HG03521 (cell line): ENCODE data around the gene HAVCR1.
"Not testable (repeated sequence)": the region's sequence is repeated elsewhere in the genome, so short reads cannot be mapped to it uniquely, and the experiment has no call there.

Source experiments
- ATAC-seq: cut with Tn5 transposase; IDR thresholded peaks from one replicate; pipeline ENCODE4 v1.9.1; 2021; ENCODE audit warnings: mild to moderate bottlenecking, moderate library complexity; ENCODE audit not compliant: unreplicated experiment

HAVCR1 gene

GRCh38 chr5:157051604-157052245, 7.2 kb downstream of the HAVCR1 start:
- no peak for ATAC-seq

GRCh38 chr5:157050050-157050449, 8.9 kb downstream of the HAVCR1 start:
- ATAC-seq = no peak

- ATAC-seq = no peak
These were observed 9.3 kb downstream of the HAVCR1 start for GRCh38 chr5:157049605-157050004.

- no peak for ATAC-seq
These were observed 11.0 kb downstream of the HAVCR1 start for GRCh38 chr5:157047898-157048297.

GRCh38 chr5:157047016-157047415, 11.9 kb downstream of the HAVCR1 start:
- not testable (repeated sequence) for ATAC-seq

GRCh38 chr5:157046041-157046440, 12.9 kb downstream of the HAVCR1 start:
- no peak for ATAC-seq

- no peak for ATAC-seq
These were observed 13.3 kb downstream of the HAVCR1 start for GRCh38 chr5:157045601-157046000.

- ATAC-seq = no peak
These were observed 20.2 kb downstream of the HAVCR1 start for GRCh38 chr5:157038568-157039187.

- ATAC-seq = not testable (repeated sequence)
These were observed 24.5 kb downstream of the HAVCR1 start for GRCh38 chr5:157034106-157035072.

GRCh38 chr5:157033071-157033583, 25.8 kb downstream of the HAVCR1 start:
- no peak for ATAC-seq

GRCh38 chr5:157030692-157031091, 28.2 kb downstream of the HAVCR1 start:
- ATAC-seq = no peak

- ATAC-seq = no peak
These were observed 29.5 kb downstream of the HAVCR1 start for GRCh38 chr5:157029457-157029856.

- peak; percentile 89 for ATAC-seq
These were observed 31.3 kb downstream of the HAVCR1 start for GRCh38 chr5:157027663-157028062.

- no peak for ATAC-seq
These were observed 32.0 kb downstream of the HAVCR1 start for GRCh38 chr5:157026789-157027424.

GRCh38 chr5:157025093-157025698, 33.7 kb downstream of the HAVCR1 start:
- ATAC-seq = no peak

- no peak for ATAC-seq
These were observed 34.5 kb downstream of the HAVCR1 start for GRCh38 chr5:157024208-157024959.

- ATAC-seq = no peak
These were observed 36.9 kb downstream of the HAVCR1 start for GRCh38 chr5:157022024-157022423.

GRCh38 chr5:157020511-157021222, 38.2 kb downstream of the HAVCR1 start:
- no peak for ATAC-seq

GRCh38 chr5:157020002-157020401, 38.9 kb downstream of the HAVCR1 start:
- no peak for ATAC-seq
